ES-I3 (cell line): ENCODE measurements around the gene ATAT1.
A peak's percentile ranks its signal among the peaks of the same experiment; 100 is the strongest.

Experiments
- H3K36me3 ChIP-seq: 2 replicates; pipeline ENCODE4 v1.6.1; 2013; ENCODE audit warnings: mild to moderate bottlenecking, low read length, control low read depth, moderate library complexity; ENCODE audit not compliant: insufficient read depth
- H3K4me1 ChIP-seq: 2 replicates; pipeline ENCODE4 v1.6.1; 2013; ENCODE audit warnings: mild to moderate bottlenecking, control low read depth, low read length; ENCODE audit not compliant: insufficient read depth
- H3K9ac ChIP-seq: 2 replicates; pipeline ENCODE4 v1.6.1; 2013; ENCODE audit warnings: low read depth, mild to moderate bottlenecking, low read length, moderate library complexity
- H3K9me3 ChIP-seq: 2 replicates; pipeline ENCODE4 v1.6.1; 2013; ENCODE audit warnings: mild to moderate bottlenecking, low read length, moderate library complexity; ENCODE audit not compliant: control insufficient read depth, insufficient read depth

Gene ATAT1

GRCh38 chr6:30603961-30604360 is 22.7 kb upstream of the ATAT1 start:
- Histone ChIP-seq H3K9me3 (no peaks in the 10 kb centered on the region), H3K4me1 (no peaks in the 10 kb centered on the region), H3K36me3 (peaks cover 82% of the 10 kb centered on the region), H3K9ac (no peak overlapping the region)

- Histone ChIP-seq H3K36me3 (peaks cover 49% of the 10 kb centered on the region), H3K9me3 (no peaks in the 10 kb centered on the region), H3K9ac (no peak overlapping the region), H3K4me1 (peaks cover 6% of the 10 kb centered on the region; the same call in 1 of the 2 replicates)
Observed at GRCh38 chr6:30610065-30610464, 16.6 kb upstream of the ATAT1 start.

- Histone ChIP-seq H3K36me3 (peaks cover 42% of the 10 kb centered on the region), H3K4me1 (peaks cover 6% of the 10 kb centered on the region; the same call in 1 of the 2 replicates), H3K9me3 (no peaks in the 10 kb centered on the region), H3K9ac (no peak overlapping the region)
Observed at GRCh38 chr6:30611150-30611855, 15.4 kb upstream of the ATAT1 start.

- no peaks in the 10 kb centered on the region for H3K9me3 ChIP-seq
- H3K9ac ChIP-seq = no peak overlapping the region
- peaks cover 42% of the 10 kb centered on the region for H3K36me3 ChIP-seq
- peaks cover 6% of the 10 kb centered on the region; the same call in 1 of the 2 replicates for H3K4me1 ChIP-seq
Observed at GRCh38 chr6:30611856-30612194, 14.8 kb upstream of the ATAT1 start.

GRCh38 chr6:30612213-30612612 is 14.5 kb upstream of the ATAT1 start:
- peaks cover 6% of the 10 kb centered on the region; the same call in 1 of the 2 replicates for H3K4me1 ChIP-seq
- peaks cover 41% of the 10 kb centered on the region for H3K36me3 ChIP-seq
- H3K9me3 ChIP-seq = no peaks in the 10 kb centered on the region
- no peak overlapping the region for H3K9ac ChIP-seq

GRCh38 chr6:30612687-30613248 is 13.9 kb upstream of the ATAT1 start:
- Histone ChIP-seq H3K9ac (no peak overlapping the region), H3K9me3 (no peaks in the 10 kb centered on the region), H3K36me3 (peaks cover 37% of the 10 kb centered on the region), H3K4me1 (peaks cover 6% of the 10 kb centered on the region; the same call in 1 of the 2 replicates)

GRCh38 chr6:30613251-30614043 is 13.2 kb upstream of the ATAT1 start:
- Histone ChIP-seq H3K36me3 (peaks cover 35% of the 10 kb centered on the region), H3K4me1 (peaks cover 6% of the 10 kb centered on the region; the same call in 1 of the 2 replicates), H3K9ac (peak overlapping the region; percentile 99; the same call in 1 of the 2 replicates), H3K9me3 (no peaks in the 10 kb centered on the region)

- Histone ChIP-seq H3K9ac (peak overlapping the region; percentile 99), H3K4me1 (peaks cover 6% of the 10 kb centered on the region; the same call in 1 of the 2 replicates), H3K36me3 (peaks cover 27% of the 10 kb centered on the region), H3K9me3 (no peaks in the 10 kb centered on the region)
Observed at GRCh38 chr6:30614044-30614842, 12.4 kb upstream of the ATAT1 start.

GRCh38 chr6:30614843-30615218 is 11.8 kb upstream of the ATAT1 start:
- H3K4me1 ChIP-seq = peaks cover 6% of the 10 kb centered on the region; the same call in 1 of the 2 replicates
- H3K36me3 ChIP-seq = peaks cover 25% of the 10 kb centered on the region
- peak overlapping the region; percentile 99 for H3K9ac ChIP-seq
- no peaks in the 10 kb centered on the region for H3K9me3 ChIP-seq

GRCh38 chr6:30615219-30615957 is 11.3 kb upstream of the ATAT1 start:
- Histone ChIP-seq H3K36me3 (peaks cover 21% of the 10 kb centered on the region), H3K9me3 (no peaks in the 10 kb centered on the region), H3K9ac (peak overlapping the region; percentile 99), H3K4me1 (peaks cover 6% of the 10 kb centered on the region; the same call in 1 of the 2 replicates)

GRCh38 chr6:30615958-30616810 is 10.5 kb upstream of the ATAT1 start:
- Histone ChIP-seq H3K9me3 (no peaks in the 10 kb centered on the region), H3K4me1 (peaks cover 6% of the 10 kb centered on the region; the same call in 1 of the 2 replicates), H3K36me3 (peaks cover 17% of the 10 kb centered on the region), H3K9ac (peak overlapping the region; percentile 99)

GRCh38 chr6:30616811-30617564 is 9.7 kb upstream of the ATAT1 start, which contains the start of gene PPP1R10:
Gene PPP1R10, minus strand, starts transcription at chr6:30617243. Its CDS starts 7,299 bp downstream, at chr6:30609944.
- Histone ChIP-seq H3K4me1 (peaks cover 6% of the 10 kb centered on the region; the same call in 1 of the 2 replicates), H3K9me3 (no peaks in the 10 kb centered on the region), H3K9ac (peak within 1 kb of the TSS; percentile 99), H3K36me3 (peaks cover 16% of the 10 kb centered on the region)
